HepG2 (cell line): Measurements from ENCODE around the gene TCF25. TPM values are rescaled to one million over a fixed set of nuclear protein-coding genes. Genes with fewer than 3 reads are reported as not detected.

Experiments used
- CREBL2 ChIP-seq: sonication (generic); formaldehyde crosslinking; IDR thresholded peaks from 2 replicates; pipeline ENCODE4 v1.8.1; 2023; ENCODE audit warnings: missing genetic modification reagents, mild to moderate bottlenecking, borderline replicate concordance
- CSRNP2 ChIP-seq: sonication (generic); formaldehyde crosslinking; conservative IDR thresholded peaks from 2 replicates; pipeline ENCODE4 v1.8.0; 2022; ENCODE audit warnings: low read depth, missing genetic modification reagents
- FOXO1 ChIP-seq: sonication (generic); formaldehyde crosslinking; IDR thresholded peaks from 2 replicates; pipeline ENCODE4 v1.4.0; 2020; ENCODE audit warnings: missing genetic modification reagents
- GTF2F1 ChIP-seq: fragments of 150-350 bp; IDR thresholded peaks from 2 replicates; pipeline ENCODE4 v1.6.1; 2014; ENCODE audit warnings: low read length
- HMG20A ChIP-seq: IDR thresholded peaks from 2 replicates; pipeline ENCODE4 v1.6.1; 2016; ENCODE audit warnings: borderline replicate concordance
- HNRNPL ChIP-seq: fragments of 200-400 bp; formaldehyde crosslinking; IDR thresholded peaks from 2 replicates; pipeline ENCODE4 v1.6.1; 2017; ENCODE audit warnings: mild to moderate bottlenecking, low read depth, low read length
- JUNB ChIP-seq: sonication (generic); formaldehyde crosslinking; IDR thresholded peaks from 2 replicates; pipeline ENCODE4 v1.8.0; 2022; ENCODE audit warnings: missing genetic modification reagents, mild to moderate bottlenecking, borderline replicate concordance
- KAT2B ChIP-seq: fragments of 150-350 bp; IDR thresholded peaks from 2 replicates; pipeline ENCODE4 v1.6.1; 2014; ENCODE audit warnings: low read depth, low read length, borderline replicate concordance
- KAT8 ChIP-seq: IDR thresholded peaks from 2 replicates; pipeline ENCODE4 v1.6.1; 2016; ENCODE audit warnings: missing genetic modification reagents, missing compliant biosample characterization
- RFX1 ChIP-seq: fragments of 450-650 bp; IDR thresholded peaks from 2 replicates; pipeline ENCODE4 v1.6.1; 2017
- SRSF4 ChIP-seq: fragments of 200-400 bp; formaldehyde crosslinking; IDR thresholded peaks from one replicate; pipeline ENCODE4 v1.6.1; 2018; ENCODE audit warnings: mild to moderate bottlenecking, low read depth, low read length, moderate library complexity; ENCODE audit not compliant: poor library complexity, severe bottlenecking
- TBP ChIP-seq: sonication (generic); formaldehyde crosslinking; IDR thresholded peaks from 2 replicates; pipeline ENCODE4 v1.5.0; 2020; ENCODE audit warnings: missing genetic modification reagents
- TEAD2 ChIP-seq: sonication (generic); formaldehyde crosslinking; IDR thresholded peaks from 2 replicates; pipeline ENCODE4 v1.9.0; 2021; ENCODE audit warnings: missing genetic modification reagents
- TEAD3 ChIP-seq: optimal IDR thresholded peaks from 2 replicates; pipeline ENCODE3; 2016; ENCODE audit warnings: borderline replicate concordance
- THAP7 ChIP-seq: sonication (generic); formaldehyde crosslinking; IDR thresholded peaks from 2 replicates; pipeline ENCODE4 v1.8.1; 2023; ENCODE audit warnings: mild to moderate bottlenecking, missing genetic modification reagents
- ZBTB33 ChIP-seq: sonication (generic); formaldehyde crosslinking; IDR thresholded peaks from 2 replicates; pipeline ENCODE4 v1.4.0; 2020; ENCODE audit warnings: missing genetic modification reagents
- ZC3H13 ChIP-seq: sonication (generic); formaldehyde crosslinking; IDR thresholded peaks from 2 replicates; pipeline ENCODE4 v1.8.1; 2023; ENCODE audit warnings: mild to moderate bottlenecking, missing genetic modification reagents, moderate library complexity
- ZNF138 ChIP-seq: sonication (generic); formaldehyde crosslinking; IDR thresholded peaks from 2 replicates; pipeline ENCODE4 v1.5.0; 2020; ENCODE audit warnings: mild to moderate bottlenecking, low read depth, missing genetic modification reagents
- ZNF263 ChIP-seq: sonication (generic); formaldehyde crosslinking; IDR thresholded peaks from 2 replicates; pipeline ENCODE4 v1.4.0; 2020; ENCODE audit warnings: missing genetic modification reagents
- ZNF335 ChIP-seq: sonication (generic); formaldehyde crosslinking; IDR thresholded peaks from 2 replicates; pipeline ENCODE4 v1.4.0; 2020; ENCODE audit warnings: missing genetic modification reagents
- ZNF607 ChIP-seq: sonication (generic); formaldehyde crosslinking; IDR thresholded peaks from 2 replicates; pipeline ENCODE4 v1.5.1; 2020; ENCODE audit warnings: missing genetic modification reagents, mild to moderate bottlenecking, borderline replicate concordance
- ZNF639 ChIP-seq: conservative IDR thresholded peaks from 2 replicates; pipeline ENCODE4 v1.6.1; 2018; ENCODE audit warnings: missing genetic modification reagents
- ZNF816 ChIP-seq: sonication (generic); formaldehyde crosslinking; IDR thresholded peaks from 2 replicates; pipeline ENCODE4 v1.8.0; 2022; ENCODE audit warnings: missing genetic modification reagents, mild to moderate bottlenecking, borderline replicate concordance
- ZUFSP ChIP-seq: sonication (generic); formaldehyde crosslinking; IDR thresholded peaks from 2 replicates; pipeline ENCODE4 v1.9.0; 2021; ENCODE audit warnings: missing genetic modification reagents, mild to moderate bottlenecking, borderline replicate concordance
- polyA plus RNA-seq, 8 experiments: library from polyadenylated mRNA; depleted of rRNA in 3 of 8; stranded (reverse) in 7 of 8; unstranded in 1 of 8; fragments of >200 nt; fragmentation: Illumina TruSeq in 4 of 8; extraction: Trizol in 4 of 8; gene quantifications; 2 replicates each; pipeline versions ENCODE4 v1.2.1 to v1.2.3, GENCODE V29; 2011 to 2016; ENCODE audit warnings: low read depth in 4 of 8, missing spikeins in 1 of 8, mixed read lengths in 1 of 8; ENCODE audit not compliant: insufficient read depth in 1 of 8
- total RNA-seq, 5 experiments: library from RNA; depleted of rRNA; stranded (reverse); fragments of >200 nt; fragmentation: Illumina TruSeq; extraction: Trizol; gene quantifications; 2 replicates each; pipeline ENCODE4 v1.2.3, GENCODE V29; 2016; ENCODE audit warnings: low read depth in 1 of 5

Gene TCF25
- total and polyA plus RNA-seq, 2 of the 13 experiments (the other 11 are each of a cell fraction or from before 2014, with no cell fraction given) = 138 to 206 TPM

GRCh38 chr16:89860747-89861304, 12.6 kb upstream of the TCF25 start (continued):
- TF ChIP-seq ZNF138 (CRISPR knock-in tag) = no peak
- no peak for TF ChIP-seq KAT2B
- no peak for TF ChIP-seq ZC3H13 (CRISPR knock-in tag)
- no peak for TF ChIP-seq FOXO1 (CRISPR knock-in tag)
- no peak for TF ChIP-seq CSRNP2
- no peak for TF ChIP-seq HMG20A
- no peak for TF ChIP-seq SRSF4
- no peak for TF ChIP-seq RFX1
- TF ChIP-seq TEAD3 (CRISPR knock-in tag) = no peak
- no peak for TF ChIP-seq ZNF263 (CRISPR knock-in tag)
- no peak for TF ChIP-seq GTF2F1
- no peak for TF ChIP-seq ZNF816
- TF ChIP-seq THAP7 (CRISPR knock-in tag) = no peak; the same call in 1 of the 2 replicates
- no peak for TF ChIP-seq JUNB
- 0 out of 2 replicates have a peak, but pooled peaks have one; percentile 57 for TF ChIP-seq HNRNPL
- TF ChIP-seq ZNF607 = peak; percentile 56; the same call in 1 of the 2 replicates
- 0 out of 2 replicates have a peak, but pooled peaks have one; percentile 70 for TF ChIP-seq CREBL2 (CRISPR knock-in tag)
- no peak for TF ChIP-seq ZNF639 (CRISPR knock-in tag)
- TF ChIP-seq ZNF335 (CRISPR knock-in tag) = 0 out of 2 replicates have a peak, but pooled peaks have one; percentile 32
- peak; percentile 81 for TF ChIP-seq ZBTB33 (CRISPR knock-in tag)
- 0 out of 2 replicates have a peak, but pooled peaks have one; percentile 4 for TF ChIP-seq TBP (CRISPR knock-in tag)
- no peak for TF ChIP-seq ZUFSP (CRISPR knock-in tag)
- TF ChIP-seq KAT8 (CRISPR knock-in tag) = no peak
- no peak for TF ChIP-seq TEAD2 (CRISPR knock-in tag)
